Liver (tissue), 9 donors: ENCODE measurements around the gene HFM1. TPM values are rescaled to one million over a fixed set of nuclear protein-coding genes. Genes with fewer than 3 reads are reported as not detected.

Experiments used
- DNase-seq: peaks from one replicate; pipeline ENCODE4 v3.0.0-alpha.2; 2017; ENCODE audit warnings: low spot score
- H3K27ac ChIP-seq, 2 donors: one replicate each; pipeline ENCODE4 v1.7.0; 2013; ENCODE audit warnings: inconsistent platforms in 2 of 2, low read length in 2 of 2, control low read depth in 1 of 2, low read depth in 1 of 2, mild to moderate bottlenecking in 1 of 2
- H3K27me3 ChIP-seq, 4 donors: one replicate each; pipeline versions ENCODE4 v1.6.1 to v1.7.0; 2013; ENCODE audit warnings: low read length in 3 of 4, inconsistent platforms in 1 of 4, mild to moderate bottlenecking in 1 of 4, moderate library complexity in 1 of 4; ENCODE audit not compliant: control insufficient read depth in 4 of 4, insufficient read depth in 4 of 4
- H3K36me3 ChIP-seq, 4 donors: one replicate each; pipeline versions ENCODE4 v1.6.1 to v1.7.0; 2013; ENCODE audit warnings: low read length in 3 of 4, mild to moderate bottlenecking in 3 of 4, low read depth in 1 of 4, moderate library complexity in 1 of 4; ENCODE audit not compliant: control insufficient read depth in 4 of 4, insufficient read depth in 3 of 4
- H3K4me1 ChIP-seq, 4 donors: one replicate each; pipeline versions ENCODE4 v1.6.1 to v1.7.0; 2013; ENCODE audit warnings: low read length in 3 of 4, mild to moderate bottlenecking in 3 of 4, moderate library complexity in 1 of 4; ENCODE audit not compliant: control insufficient read depth in 4 of 4, insufficient read depth in 4 of 4
- H3K4me3 ChIP-seq, 3 donors: one replicate each; pipeline versions ENCODE4 v1.6.1 to v1.7.0; 2013; ENCODE audit warnings: low read length in 3 of 3, control low read depth in 1 of 3, low read depth in 1 of 3, mild to moderate bottlenecking in 1 of 3
- H3K9ac ChIP-seq, 2 donors: one replicate each; pipeline ENCODE4 v1.7.0; 2013; ENCODE audit warnings: low read length in 2 of 2, mild to moderate bottlenecking in 2 of 2, moderate library complexity in 2 of 2, control low read depth in 1 of 2, low read depth in 1 of 2
- H3K9me3 ChIP-seq, 4 donors: one replicate each; pipeline versions ENCODE4 v1.6.1 to v1.7.0; 2013; ENCODE audit warnings: low read length in 3 of 4; ENCODE audit not compliant: control insufficient read depth in 4 of 4
- EGR1 ChIP-seq, 2 donors: IDR thresholded peaks; 2 replicates each; pipeline ENCODE4 v1.6.1; 2016 to 2018; ENCODE audit warnings: antibody characterized with exemption in 2 of 2, low read depth in 2 of 2
- FOXA1 ChIP-seq: IDR thresholded peaks from 2 replicates; pipeline ENCODE4 v1.6.1; 2016; ENCODE audit warnings: antibody characterized with exemption
- FOXA2 ChIP-seq: IDR thresholded peaks from 2 replicates; pipeline ENCODE4 v1.6.1; 2016; ENCODE audit warnings: antibody characterized with exemption
- GABPA ChIP-seq, 2 donors: IDR thresholded peaks in 1 of 2; conservative IDR thresholded peaks in 1 of 2; 2 replicates each; pipeline ENCODE4 v1.6.1; 2016; ENCODE audit warnings: antibody characterized with exemption in 2 of 2, mild to moderate bottlenecking in 1 of 2, moderate library complexity in 1 of 2
- HNF4A ChIP-seq, 2 donors: conservative IDR thresholded peaks; 2 replicates each; pipeline ENCODE4 v1.6.1; 2016; ENCODE audit warnings: antibody characterized with exemption in 2 of 2, mild to moderate bottlenecking in 2 of 2
- HNF4G ChIP-seq: IDR thresholded peaks from 2 replicates; pipeline ENCODE4 v1.6.1; 2016; ENCODE audit warnings: antibody characterized with exemption
- NR2F2 ChIP-seq: IDR thresholded peaks from 2 replicates; pipeline ENCODE4 v1.6.1; 2016; ENCODE audit warnings: antibody characterized with exemption
- RAD21 ChIP-seq, 2 donors: IDR thresholded peaks; 2 replicates each; pipeline ENCODE4 v1.6.1; 2016; ENCODE audit warnings: antibody characterized with exemption in 2 of 2, mild to moderate bottlenecking in 2 of 2
- RXRA ChIP-seq, 2 donors: IDR thresholded peaks; 2 replicates each; pipeline ENCODE4 v1.6.1; 2017 to 2018; ENCODE audit warnings: antibody characterized with exemption in 2 of 2, mild to moderate bottlenecking in 1 of 2
- SP1 ChIP-seq: IDR thresholded peaks from 2 replicates; pipeline ENCODE4 v1.6.1; 2018; ENCODE audit warnings: antibody characterized with exemption, mild to moderate bottlenecking
- TAF1 ChIP-seq: conservative IDR thresholded peaks from 2 replicates; pipeline ENCODE4 v1.6.1; 2016; ENCODE audit warnings: antibody characterized with exemption, mild to moderate bottlenecking
- YY1 ChIP-seq: IDR thresholded peaks from 2 replicates; pipeline ENCODE4 v1.6.1; 2016; ENCODE audit warnings: antibody characterized with exemption, mild to moderate bottlenecking
- whole genome bisulfite sequencing: extraction: QIAGEN DNeasy Blood & Tissue Kit; methylation state at CpG from one replicate; pipeline ENCODE4 v1.1.7; 2013; 5-methylcytosine and 5-hydroxymethylcytosine counted together
- polyA plus RNA-seq, 2 donors: library from polyadenylated mRNA; stranded (reverse) in 1 of 2; unstranded in 1 of 2; fragments of 200-250 nt in 1 of 2; fragments of >200 nt in 1 of 2; fragmentation: Nextera tagmentation in 1 of 2; extraction: Ambion mirVana in 1 of 2; gene quantifications; one replicate each; pipeline versions ENCODE4 v1.2.1 to v1.2.3, GENCODE V29; 2013 to 2015
- total RNA-seq, 2 donors: library from RNA; depleted of rRNA; stranded (reverse); fragments of >200 nt; gene quantifications; one replicate each; pipeline ENCODE4 v1.2.3, GENCODE V29; 2014
- TF ChIP-seq, protein P1 (sequence below): IDR thresholded peaks from 2 replicates; pipeline ENCODE4 v1.6.1; 2016; ENCODE audit warnings: antibody characterized with exemption, mild to moderate bottlenecking
- TF ChIP-seq, protein P2 (sequence below): IDR thresholded peaks from 2 replicates; pipeline ENCODE4 v1.6.1; 2016; ENCODE audit warnings: antibody characterized with exemption
- TF ChIP-seq, protein P3 (sequence below): IDR thresholded peaks from 2 replicates; pipeline ENCODE4 v1.6.1; 2016; ENCODE audit warnings: antibody characterized with exemption
- TF ChIP-seq, protein P4 (sequence below): fragments of 150-350 bp; IDR thresholded peaks from 2 replicates; pipeline ENCODE4 v1.5.1; 2017; ENCODE audit warnings: improper control_type of control experiment, low read depth, low read length; ENCODE audit not compliant: missing input control
- donor health status: healthy.
- donor health status: healthy.
- donor health status: healthy.
- donor health status: healthy.
- donor health status: healthy.

HFM1 gene
- total and polyA plus RNA-seq, 4 donors, result 0.01 to 2.8 (median 0.29) TPM

DNA sequence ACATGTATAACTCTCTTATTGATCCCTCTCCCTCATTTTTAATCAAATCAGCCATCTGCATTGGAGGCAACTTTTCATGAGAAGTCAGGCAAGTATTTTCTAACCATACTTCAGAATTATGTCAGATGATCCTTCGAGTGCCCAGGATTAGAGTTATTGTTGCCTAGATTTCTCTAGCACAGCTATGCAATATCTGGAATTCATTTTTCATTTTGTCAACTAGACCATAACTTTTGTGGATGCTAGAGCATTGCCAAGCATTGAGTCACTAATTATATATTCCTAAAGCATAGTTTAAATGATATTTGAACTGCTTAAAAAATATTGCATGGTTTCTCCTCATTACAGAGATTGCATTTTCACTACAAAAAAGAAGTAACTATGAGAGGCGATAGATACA lies 21.2 kb downstream of the HFM1 start:
- no peak for TF ChIP-seq YY1
- no peak for TF ChIP-seq HNF4G
- TF ChIP-seq RXRA (IDR thresholded peaks at IDR 0.05), result no peak
- TF ChIP-seq, protein P1, sequence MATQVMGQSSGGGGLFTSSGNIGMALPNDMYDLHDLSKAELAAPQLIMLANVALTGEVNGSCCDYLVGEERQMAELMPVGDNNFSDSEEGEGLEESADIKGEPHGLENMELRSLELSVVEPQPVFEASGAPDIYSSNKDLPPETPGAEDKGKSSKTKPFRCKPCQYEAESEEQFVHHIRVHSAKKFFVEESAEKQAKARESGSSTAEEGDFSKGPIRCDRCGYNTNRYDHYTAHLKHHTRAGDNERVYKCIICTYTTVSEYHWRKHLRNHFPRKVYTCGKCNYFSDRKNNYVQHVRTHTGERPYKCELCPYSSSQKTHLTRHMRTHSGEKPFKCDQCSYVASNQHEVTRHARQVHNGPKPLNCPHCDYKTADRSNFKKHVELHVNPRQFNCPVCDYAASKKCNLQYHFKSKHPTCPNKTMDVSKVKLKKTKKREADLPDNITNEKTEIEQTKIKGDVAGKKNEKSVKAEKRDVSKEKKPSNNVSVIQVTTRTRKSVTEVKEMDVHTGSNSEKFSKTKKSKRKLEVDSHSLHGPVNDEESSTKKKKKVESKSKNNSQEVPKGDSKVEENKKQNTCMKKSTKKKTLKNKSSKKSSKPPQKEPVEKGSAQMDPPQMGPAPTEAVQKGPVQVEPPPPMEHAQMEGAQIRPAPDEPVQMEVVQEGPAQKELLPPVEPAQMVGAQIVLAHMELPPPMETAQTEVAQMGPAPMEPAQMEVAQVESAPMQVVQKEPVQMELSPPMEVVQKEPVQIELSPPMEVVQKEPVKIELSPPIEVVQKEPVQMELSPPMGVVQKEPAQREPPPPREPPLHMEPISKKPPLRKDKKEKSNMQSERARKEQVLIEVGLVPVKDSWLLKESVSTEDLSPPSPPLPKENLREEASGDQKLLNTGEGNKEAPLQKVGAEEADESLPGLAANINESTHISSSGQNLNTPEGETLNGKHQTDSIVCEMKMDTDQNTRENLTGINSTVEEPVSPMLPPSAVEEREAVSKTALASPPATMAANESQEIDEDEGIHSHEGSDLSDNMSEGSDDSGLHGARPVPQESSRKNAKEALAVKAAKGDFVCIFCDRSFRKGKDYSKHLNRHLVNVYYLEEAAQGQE, result no peak
- TF ChIP-seq, protein P2, sequence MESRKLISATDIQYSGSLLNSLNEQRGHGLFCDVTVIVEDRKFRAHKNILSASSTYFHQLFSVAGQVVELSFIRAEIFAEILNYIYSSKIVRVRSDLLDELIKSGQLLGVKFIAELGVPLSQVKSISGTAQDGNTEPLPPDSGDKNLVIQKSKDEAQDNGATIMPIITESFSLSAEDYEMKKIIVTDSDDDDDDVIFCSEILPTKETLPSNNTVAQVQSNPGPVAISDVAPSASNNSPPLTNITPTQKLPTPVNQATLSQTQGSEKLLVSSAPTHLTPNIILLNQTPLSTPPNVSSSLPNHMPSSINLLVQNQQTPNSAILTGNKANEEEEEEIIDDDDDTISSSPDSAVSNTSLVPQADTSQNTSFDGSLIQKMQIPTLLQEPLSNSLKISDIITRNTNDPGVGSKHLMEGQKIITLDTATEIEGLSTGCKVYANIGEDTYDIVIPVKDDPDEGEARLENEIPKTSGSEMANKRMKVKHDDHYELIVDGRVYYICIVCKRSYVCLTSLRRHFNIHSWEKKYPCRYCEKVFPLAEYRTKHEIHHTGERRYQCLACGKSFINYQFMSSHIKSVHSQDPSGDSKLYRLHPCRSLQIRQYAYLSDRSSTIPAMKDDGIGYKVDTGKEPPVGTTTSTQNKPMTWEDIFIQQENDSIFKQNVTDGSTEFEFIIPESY, result no peak
- TF ChIP-seq SP1, result no peak
- TF ChIP-seq, protein P3, sequence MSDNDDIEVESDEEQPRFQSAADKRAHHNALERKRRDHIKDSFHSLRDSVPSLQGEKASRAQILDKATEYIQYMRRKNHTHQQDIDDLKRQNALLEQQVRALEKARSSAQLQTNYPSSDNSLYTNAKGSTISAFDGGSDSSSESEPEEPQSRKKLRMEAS, result no peak
- TF ChIP-seq TAF1, result no peak
- TF ChIP-seq NR2F2, result no peak
- no peak for TF ChIP-seq RAD21 (IDR thresholded peaks at IDR 0.05)
- no peak for TF ChIP-seq EGR1 (IDR thresholded peaks at IDR 0.05; ENCODE audit: low read depth in 2 of 2)
- TF ChIP-seq, protein P4, sequence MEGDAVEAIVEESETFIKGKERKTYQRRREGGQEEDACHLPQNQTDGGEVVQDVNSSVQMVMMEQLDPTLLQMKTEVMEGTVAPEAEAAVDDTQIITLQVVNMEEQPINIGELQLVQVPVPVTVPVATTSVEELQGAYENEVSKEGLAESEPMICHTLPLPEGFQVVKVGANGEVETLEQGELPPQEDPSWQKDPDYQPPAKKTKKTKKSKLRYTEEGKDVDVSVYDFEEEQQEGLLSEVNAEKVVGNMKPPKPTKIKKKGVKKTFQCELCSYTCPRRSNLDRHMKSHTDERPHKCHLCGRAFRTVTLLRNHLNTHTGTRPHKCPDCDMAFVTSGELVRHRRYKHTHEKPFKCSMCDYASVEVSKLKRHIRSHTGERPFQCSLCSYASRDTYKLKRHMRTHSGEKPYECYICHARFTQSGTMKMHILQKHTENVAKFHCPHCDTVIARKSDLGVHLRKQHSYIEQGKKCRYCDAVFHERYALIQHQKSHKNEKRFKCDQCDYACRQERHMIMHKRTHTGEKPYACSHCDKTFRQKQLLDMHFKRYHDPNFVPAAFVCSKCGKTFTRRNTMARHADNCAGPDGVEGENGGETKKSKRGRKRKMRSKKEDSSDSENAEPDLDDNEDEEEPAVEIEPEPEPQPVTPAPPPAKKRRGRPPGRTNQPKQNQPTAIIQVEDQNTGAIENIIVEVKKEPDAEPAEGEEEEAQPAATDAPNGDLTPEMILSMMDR, result no peak
- TF ChIP-seq FOXA2, result no peak

DNA sequence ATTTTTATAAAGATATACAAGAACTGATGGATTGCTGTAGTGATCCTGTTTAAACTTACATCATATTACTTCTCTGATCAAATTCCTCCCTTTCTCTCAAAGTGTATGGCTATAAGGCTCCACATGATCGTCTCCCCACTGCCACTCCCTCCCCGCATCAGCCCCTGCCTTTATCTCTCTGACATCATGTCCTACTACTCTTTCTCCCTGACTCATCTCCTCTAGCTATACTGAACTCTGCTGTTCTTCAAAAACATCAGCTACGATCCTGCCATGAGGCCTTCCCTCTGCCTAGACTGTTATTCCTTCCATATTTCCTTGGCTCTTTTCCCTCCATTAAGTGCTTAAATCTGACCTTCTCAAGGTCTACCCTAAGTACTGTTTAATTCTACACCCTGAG lies 22.8 kb downstream of the HFM1 start:
- no peak overlapping the region for H3K4me3 ChIP-seq
- H3K27me3 ChIP-seq, result no peaks in the 10 kb centered on the region
- 76% methylated on average over 3 of the region's 3 CpGs for WGBS
- H3K9me3 ChIP-seq, result no peaks in the 10 kb centered on the region
- no peak for DNase-seq
- H3K36me3 ChIP-seq, result no peaks in the 10 kb centered on the region
- no peaks in the 10 kb centered on the region for H3K4me1 ChIP-seq
- H3K9ac ChIP-seq, result no peak overlapping the region
- H3K27ac ChIP-seq, result no peak overlapping the region
- TF ChIP-seq FOXA2, result no peak
- TF ChIP-seq FOXA1, result no peak
- TF ChIP-seq, protein P1, result no peak
- TF ChIP-seq, protein P4, result no peak
- no peak for TF ChIP-seq RXRA (IDR thresholded peaks at IDR 0.05)
- no peak for TF ChIP-seq EGR1 (IDR thresholded peaks at IDR 0.05; ENCODE audit: low read depth in 2 of 2)
- no peak for TF ChIP-seq NR2F2
- no peak for TF ChIP-seq YY1
- TF ChIP-seq HNF4A (conservative IDR thresholded peaks at IDR 0.05), result no peak
- TF ChIP-seq, protein P2, result no peak
- TF ChIP-seq GABPA (IDR thresholded peaks at IDR 0.05 in 1 of 2, conservative IDR thresholded peaks at IDR 0.05 in 1 of 2), result no peak

More for the DNA sequence above, 21.2 kb downstream of the HFM1 start:
- H3K27me3 ChIP-seq, result no peaks in the 10 kb centered on the region
- no peak for DNase-seq
- H3K9ac ChIP-seq, result no peak overlapping the region
- 86% methylated on average over 2 of the region's 2 CpGs for WGBS
- H3K9me3 ChIP-seq, result no peaks in the 10 kb centered on the region
- no peak overlapping the region for H3K4me3 ChIP-seq
- H3K27ac ChIP-seq, result no peak overlapping the region
- no peaks in the 10 kb centered on the region for H3K36me3 ChIP-seq
- H3K4me1 ChIP-seq, result no peaks in the 10 kb centered on the region
